Gastroesophageal sphincter (tissue), 4 donors: Measurements from ENCODE around the gene TNRC6B. TPM values are rescaled to one million over a fixed set of nuclear protein-coding genes. Genes with fewer than 3 reads are reported as not detected.
A peak's percentile ranks its signal among the peaks of the same experiment; 100 is the strongest.

Experiments used
- ATAC-seq: fragments of 150-250 bp; one replicate; pipeline ENCODE4 v1.9.1; 2016; ENCODE audit warnings: mild to moderate bottlenecking, moderate library complexity
- H3K27ac ChIP-seq, 4 donors: fragments of 200-600 bp; sonication (generic) in 3 of 4; 1 replicate in 3 of 4; 2 replicates in 1 of 4; pipeline ENCODE4 v1.5.1; 2016 to 2019
- H3K27me3 ChIP-seq: fragments of 200-600 bp; sonication (generic); one replicate; pipeline ENCODE4 v1.5.1; 2019
- H3K36me3 ChIP-seq, 2 donors: fragments of 200-600 bp; sonication (generic); one replicate each; pipeline ENCODE4 v1.5.1; 2019; ENCODE audit warnings: control low read depth in 1 of 2
- H3K4me1 ChIP-seq, 3 donors: fragments of 200-600 bp; sonication (generic); 1 replicate in 2 of 3; 2 replicates in 1 of 3; pipeline ENCODE4 v1.5.1; 2016 to 2019; ENCODE audit warnings: control low read depth in 2 of 3
- H3K4me3 ChIP-seq, 2 donors: fragments of 200-600 bp; sonication (generic); one replicate each; pipeline ENCODE4 v1.5.1; 2019; ENCODE audit warnings: mild to moderate bottlenecking in 1 of 2, moderate library complexity in 1 of 2
- H3K9me3 ChIP-seq, 3 donors: fragments of 200-600 bp; sonication (generic); one replicate each; pipeline ENCODE4 v1.5.1; 2017 to 2019; ENCODE audit warnings: control low read depth in 2 of 3
- CTCF ChIP-seq, 4 experiments: fragments of 200-600 bp in 2 of 4; fragments of 450-650 bp in 2 of 4; sonication (generic) in 1 of 4; IDR thresholded peaks; one replicate each; pipeline ENCODE4 v1.5.1; 2017 to 2019; ENCODE audit warnings: antibody characterized with exemption in 4 of 4, mild to moderate bottlenecking in 2 of 4, moderate library complexity in 2 of 4
- EP300 ChIP-seq: sonication (generic); formaldehyde crosslinking; IDR thresholded peaks from one replicate; pipeline ENCODE4 v1.6.1; 2017; ENCODE audit warnings: antibody characterized with exemption, mild to moderate bottlenecking
- POLR2A ChIP-seq, 2 donors: fragments of 450-650 bp; IDR thresholded peaks; one replicate each; pipeline ENCODE4 v1.6.1; 2017; ENCODE audit warnings: antibody characterized with exemption in 2 of 2, mild to moderate bottlenecking in 2 of 2, moderate library complexity in 1 of 2
- POLR2AphosphoS5 ChIP-seq: sonication (generic); formaldehyde crosslinking; IDR thresholded peaks from one replicate; pipeline ENCODE4 v1.6.1; 2017; ENCODE audit warnings: antibody characterized with exemption
- WGBS, 2 donors: methylation state at CpG; one replicate each; pipeline ENCODE4 v1.1.5; 2018; ENCODE audit warnings: low coverage in 1 of 2; 5-methylcytosine and 5-hydroxymethylcytosine counted together
- total RNA-seq, 4 donors: library from RNA; depleted of rRNA; stranded (reverse); fragments of >200 nt; gene quantifications; one replicate each; pipeline ENCODE4 v1.1.0, GENCODE V29; 2016

The TNRC6B gene
- total RNA-seq, 4 donors from 2014 or later, result 32.4 to 71.2 (median 60.7) TPM

- WGBS, 2 donors, result 53 to 59% methylated on average over 3 of the region's 3 CpGs
- no peak overlapping the region for H3K4me3 ChIP-seq
- H3K4me1 ChIP-seq, result peaks cover 0 to 12% (median 0%) of the 10 kb centered on the region in 3 donors
- H3K27ac ChIP-seq, result no peak overlapping the region
- no peaks in the 10 kb centered on the region for H3K9me3 ChIP-seq
- H3K36me3 ChIP-seq, result peaks cover 0 to 19% of the 10 kb centered on the region in 2 donors
- TF ChIP-seq EP300 (no peak), CTCF (IDR thresholded peaks at IDR 0.05) (no peak), POLR2AphosphoS5 (no peak), POLR2A (IDR thresholded peaks at IDR 0.05) (no peak)
- H3K27me3 ChIP-seq, result no peaks in the 10 kb centered on the region
- ATAC-seq, result no peak
These were observed 71.6 kb downstream of the TNRC6B start for GRCh38 chr22:40249286-40249685.

- TF ChIP-seq CTCF (IDR thresholded peaks at IDR 0.05), result no peak
- Histone ChIP-seq H3K9me3 (no peaks in the 10 kb centered on the region), H3K4me1 (peaks cover 0 to 18% (median 0%) of the 10 kb centered on the region in 3 donors), H3K36me3 (peaks cover 0 to 19% of the 10 kb centered on the region in 2 donors), H3K4me3 (no peak overlapping the region), H3K27ac (no peak overlapping the region), H3K27me3 (no peaks in the 10 kb centered on the region)
- ATAC-seq, result no peak
- WGBS, 2 donors, result 88 to 90% methylated on average over 3 of the region's 3 CpGs
These were observed 72.9 kb downstream of the TNRC6B start for GRCh38 chr22:40250608-40251007.

- no peak overlapping the region for H3K4me3 ChIP-seq
- H3K9me3 ChIP-seq, result no peaks in the 10 kb centered on the region
- WGBS, 2 donors, result 84 to 96% methylated on average over 4 of the region's 4 CpGs
- no peak overlapping the region for H3K27ac ChIP-seq
- no peaks in the 10 kb centered on the region for H3K27me3 ChIP-seq
- TF ChIP-seq CTCF (IDR thresholded peaks at IDR 0.05) (no peak), POLR2A (IDR thresholded peaks at IDR 0.05) (no peak), EP300 (no peak), POLR2AphosphoS5 (no peak)
- ATAC-seq, result no peak
- H3K4me1 ChIP-seq, result peaks cover 0 to 22% (median 0%) of the 10 kb centered on the region in 3 donors
- H3K36me3 ChIP-seq, result peaks cover 0 to 16% of the 10 kb centered on the region in 2 donors
These were observed 73.4 kb downstream of the TNRC6B start for GRCh38 chr22:40251106-40251505.

- H3K27me3 ChIP-seq, result no peaks in the 10 kb centered on the region
- peaks cover 0 to 7% of the 10 kb centered on the region in 2 donors for H3K36me3 ChIP-seq
- no peaks in the 10 kb centered on the region for H3K9me3 ChIP-seq
- no peak overlapping the region for H3K4me3 ChIP-seq
- 31 to 56% methylated on average over 1 to 2 of the region's 2 CpGs for WGBS, 2 donors
- H3K4me1 ChIP-seq, result peaks cover 0 to 31% (median 0%) of the 10 kb centered on the region in 3 donors
- no peak overlapping the region for H3K27ac ChIP-seq
- no peak for ATAC-seq
- TF ChIP-seq POLR2A (IDR thresholded peaks at IDR 0.05), result no peak
- no peak for TF ChIP-seq CTCF (IDR thresholded peaks at IDR 0.05)
- no peak for TF ChIP-seq EP300
- no peak for TF ChIP-seq POLR2AphosphoS5
These were observed 74.4 kb downstream of the TNRC6B start for GRCh38 chr22:40252146-40252545.

GRCh38 chr22:40256516-40256915, 78.8 kb downstream of the TNRC6B start:
- TF ChIP-seq POLR2A (IDR thresholded peaks at IDR 0.05) (no peak), EP300 (no peak), CTCF (IDR thresholded peaks at IDR 0.05) (no peak), POLR2AphosphoS5 (no peak)
- Histone ChIP-seq H3K27me3 (no peaks in the 10 kb centered on the region), H3K4me1 (peaks cover 0 to 69% (median 11%) of the 10 kb centered on the region in 3 donors), H3K36me3 (peaks cover 0 to 7% of the 10 kb centered on the region in 2 donors), H3K4me3 (no peak overlapping the region), H3K27ac (peak overlapping the region in 2 of 4 donors; percentile 39 to 69), H3K9me3 (no peaks in the 10 kb centered on the region)
- ATAC-seq, result no peak
- WGBS, 2 donors, result 39 to 43% methylated on average over 4 of the region's 4 CpGs
